Measurements from ENCODE around the gene CLINT1. TPM values are rescaled to one million over a fixed set of nuclear protein-coding genes. Genes with fewer than 3 reads are reported as not detected.
A peak's percentile ranks its signal among the peaks of the same experiment; 100 is the strongest.

The CLINT1 gene
- total RNA-seq, result 10 to 100 TPM; 68.0 to 76.8 TPM
- polyA plus RNA-seq (ENCODE audit: insufficient read length in 6 of 6), result 100 to 1,000 TPM; 102 to 118 (median 109) TPM
- long read RNA-seq, donor 1, transcript CLINT1-201 (12 exons, 3,440 nt), result minor isoform, 8 of 101 reads
- long read RNA-seq, donor 1, transcript CLINT1-208 (2 exons, 2,905 nt), result major isoform, 10 of 101 reads
- long read RNA-seq, donor 1, partial matches to known transcripts, result 76 of 101 reads
- long read RNA-seq, donor 1, other reads (novel, unspliced or antisense), result 0 of 101 reads
- long read RNA-seq, donor 2, transcript CLINT1-208 (2 exons, 2,905 nt), result major isoform, 16 of 74 reads
- long read RNA-seq, donor 2, partial matches to known transcripts, result 54 of 74 reads
- long read RNA-seq, donor 2, other reads (novel, unspliced or antisense), result 0 of 74 reads
- long read RNA-seq, donor 3, transcript CLINT1-201 (12 exons, 3,440 nt), result major isoform, 6 of 23 reads
- long read RNA-seq, donor 3, partial matches to known transcripts, result 8 of 23 reads
- long read RNA-seq, donor 3, other reads (novel, unspliced or antisense), result 0 of 23 reads
- long read RNA-seq, donor 4, partial matches to known transcripts, result 25 of 31 reads
- long read RNA-seq, donor 4, other reads (novel, unspliced or antisense), result 0 of 31 reads
- long read RNA-seq, donor 5, transcript CLINT1-208 (2 exons, 2,905 nt), result major isoform, 10 of 35 reads
- long read RNA-seq, donor 5, partial matches to known transcripts, result 18 of 35 reads
- long read RNA-seq, donor 5, other reads (novel, unspliced or antisense), result 0 of 35 reads
- long read RNA-seq, donor 6, transcript CLINT1-208 (2 exons, 2,905 nt), result major isoform, 11 of 75 reads
- long read RNA-seq, donor 6, partial matches to known transcripts, result 57 of 75 reads
- long read RNA-seq, donor 6, other reads (novel, unspliced or antisense), result 0 of 75 reads
- long read RNA-seq, donor 7, transcript CLINT1-207 (12 exons, 2,346 nt), result major isoform, 6 of 18 reads
- long read RNA-seq, donor 7, partial matches to known transcripts, result 5 of 18 reads
- long read RNA-seq, donor 7, other reads (novel, unspliced or antisense), result 0 of 18 reads
- long read RNA-seq, donor 8, partial matches to known transcripts, result 13 of 24 reads
- long read RNA-seq, donor 8, other reads (novel, unspliced or antisense), result 0 of 24 reads
- long read RNA-seq, donor 9, result 0 reads
- long read RNA-seq, donor 10, partial matches to known transcripts, result 10 of 11 reads
- long read RNA-seq, donor 10, other reads (novel, unspliced or antisense), result 1 of 11 reads
- long read RNA-seq, donor 11, partial matches to known transcripts, result 20 of 25 reads
- long read RNA-seq, donor 11, other reads (novel, unspliced or antisense), result 0 of 25 reads
- long read RNA-seq, donor 12, partial matches to known transcripts, result 24 of 35 reads
- long read RNA-seq, donor 12, other reads (novel, unspliced or antisense), result 0 of 35 reads

- intact Hi-C loops (cut with DNase I), result no loop called here
- H3K4me1 ChIP-seq, result peaks cover 17 to 49% of the 10 kb centered on the region in 2 donors
- TF ChIP-seq, protein P1, sequence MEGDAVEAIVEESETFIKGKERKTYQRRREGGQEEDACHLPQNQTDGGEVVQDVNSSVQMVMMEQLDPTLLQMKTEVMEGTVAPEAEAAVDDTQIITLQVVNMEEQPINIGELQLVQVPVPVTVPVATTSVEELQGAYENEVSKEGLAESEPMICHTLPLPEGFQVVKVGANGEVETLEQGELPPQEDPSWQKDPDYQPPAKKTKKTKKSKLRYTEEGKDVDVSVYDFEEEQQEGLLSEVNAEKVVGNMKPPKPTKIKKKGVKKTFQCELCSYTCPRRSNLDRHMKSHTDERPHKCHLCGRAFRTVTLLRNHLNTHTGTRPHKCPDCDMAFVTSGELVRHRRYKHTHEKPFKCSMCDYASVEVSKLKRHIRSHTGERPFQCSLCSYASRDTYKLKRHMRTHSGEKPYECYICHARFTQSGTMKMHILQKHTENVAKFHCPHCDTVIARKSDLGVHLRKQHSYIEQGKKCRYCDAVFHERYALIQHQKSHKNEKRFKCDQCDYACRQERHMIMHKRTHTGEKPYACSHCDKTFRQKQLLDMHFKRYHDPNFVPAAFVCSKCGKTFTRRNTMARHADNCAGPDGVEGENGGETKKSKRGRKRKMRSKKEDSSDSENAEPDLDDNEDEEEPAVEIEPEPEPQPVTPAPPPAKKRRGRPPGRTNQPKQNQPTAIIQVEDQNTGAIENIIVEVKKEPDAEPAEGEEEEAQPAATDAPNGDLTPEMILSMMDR (IDR thresholded peaks at IDR 0.05), result no peak
- H3K4me3 ChIP-seq, result peak within 1 kb of the TSS; percentile 96 to 97
- no peaks in the 10 kb centered on the region for H3K27me3 ChIP-seq
- H3K27ac ChIP-seq, result peak within 1 kb of the TSS; percentile 87 to 95
- H3K9me3 ChIP-seq, result no peaks in the 10 kb centered on the region
- DNase-seq, result peak; percentile 82 to 99 (median 94)
- H3K36me3 ChIP-seq, result no peaks in the 10 kb centered on the region
- ATAC-seq, result peak; percentile 95
These were observed at the start of gene CLINT1 for GRCh38 chr5:157858527-157859226. Gene CLINT1 (minus strand): TSS chr5:157859145. CDS start chr5:157858970, 175 bp downstream.

DNA sequence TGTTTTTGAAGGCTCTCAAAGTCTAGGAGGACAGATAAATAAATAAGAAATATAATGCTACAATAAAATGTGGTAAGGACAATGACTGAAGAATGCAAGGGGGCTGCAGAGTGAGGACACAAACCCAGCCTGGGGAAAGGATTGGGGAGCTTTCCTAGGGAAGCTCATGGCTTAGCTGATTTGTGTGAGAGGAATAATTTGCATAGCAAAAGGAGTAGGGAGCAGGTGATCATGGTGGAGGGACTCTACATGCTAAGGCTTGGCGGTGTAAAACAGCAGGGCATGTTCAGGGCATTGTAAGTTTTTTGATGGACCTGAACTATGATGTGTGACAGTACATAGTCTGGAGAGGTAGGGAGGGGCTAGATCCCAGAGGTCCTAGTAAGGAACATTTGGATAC lies 49.5 kb upstream of the CLINT1 start:
- TF ChIP-seq, protein P1 (IDR thresholded peaks at IDR 0.05), result no peak
- no peaks in the 10 kb centered on the region for H3K4me1 ChIP-seq
- no peak overlapping the region for H3K4me3 ChIP-seq
- intact Hi-C loops (cut with DNase I), result no loop called here
- H3K27ac ChIP-seq, result no peak overlapping the region
- DNase-seq (no peak), ATAC-seq (no peak)
- no peaks in the 10 kb centered on the region for H3K27me3 ChIP-seq
- no peaks in the 10 kb centered on the region for H3K9me3 ChIP-seq
- no peaks in the 10 kb centered on the region for H3K36me3 ChIP-seq

DNA sequence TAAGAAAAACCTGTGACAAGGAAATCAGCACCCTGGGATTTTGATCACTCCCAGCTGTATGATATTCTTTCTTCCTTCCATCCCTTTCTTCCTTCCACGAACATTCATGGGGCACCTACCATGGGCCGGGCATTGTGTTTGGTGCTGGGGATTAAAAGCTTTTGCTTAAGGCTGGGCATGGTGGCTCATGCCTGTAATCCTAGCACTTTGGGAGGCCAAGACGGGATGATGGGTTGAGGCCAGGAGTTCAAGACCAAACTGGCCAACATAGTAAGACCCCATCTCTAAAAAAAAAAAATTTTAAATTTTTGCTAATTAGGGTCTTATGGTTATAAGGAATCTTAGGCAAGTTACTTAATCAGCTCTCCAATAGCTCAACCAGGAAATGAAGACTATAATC lies 48.5 kb upstream of the CLINT1 start:
- H3K9me3 ChIP-seq, result no peaks in the 10 kb centered on the region
- no peak for DNase-seq
- no peak for ATAC-seq
- H3K27ac ChIP-seq, result no peak overlapping the region
- no peaks in the 10 kb centered on the region for H3K4me1 ChIP-seq
- intact Hi-C loops (cut with DNase I), result no loop called here
- no peaks in the 10 kb centered on the region for H3K27me3 ChIP-seq
- TF ChIP-seq, protein P1 (IDR thresholded peaks at IDR 0.05), result no peak
- H3K4me3 ChIP-seq, result no peak overlapping the region
- H3K36me3 ChIP-seq, result no peaks in the 10 kb centered on the region

DNA sequence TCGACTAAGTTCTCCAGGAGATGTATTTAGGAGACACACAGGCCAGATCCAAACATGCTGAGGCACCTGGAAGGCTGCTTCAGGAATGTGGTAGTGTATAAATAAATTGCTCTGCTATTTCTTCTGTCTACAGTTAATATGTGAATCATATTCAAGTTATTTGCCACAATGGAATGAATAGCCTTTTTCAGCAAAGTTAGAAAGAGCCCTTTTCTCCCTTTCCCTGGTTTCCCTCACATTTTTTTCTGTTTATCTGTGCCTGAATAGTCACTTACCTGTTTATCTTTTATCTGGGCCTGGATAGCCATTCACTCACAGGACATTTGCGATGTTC lies 44.1 kb upstream of the CLINT1 start:
- Histone ChIP-seq H3K27me3 (no peaks in the 10 kb centered on the region), H3K36me3 (no peaks in the 10 kb centered on the region), H3K27ac (no peak overlapping the region), H3K4me3 (no peak overlapping the region), H3K4me1 (no peaks in the 10 kb centered on the region), H3K9me3 (no peaks in the 10 kb centered on the region)
- ATAC-seq (no peak), DNase-seq (no peak)
- TF ChIP-seq, protein P1 (IDR thresholded peaks at IDR 0.05), result no peak
- intact Hi-C loops (cut with DNase I), result no loop called here

Data from left lung (tissue), 14 donors.